ENCODE data around the gene C22orf42. TPM values are rescaled to one million over a fixed set of nuclear protein-coding genes. Genes with fewer than 3 reads are reported as not detected.
A peak's percentile ranks its signal among the peaks of the same experiment; 100 is the strongest.

The C22orf42 gene
- total RNA-seq, 1 experiment from 2014 or later = not detected

DNA sequence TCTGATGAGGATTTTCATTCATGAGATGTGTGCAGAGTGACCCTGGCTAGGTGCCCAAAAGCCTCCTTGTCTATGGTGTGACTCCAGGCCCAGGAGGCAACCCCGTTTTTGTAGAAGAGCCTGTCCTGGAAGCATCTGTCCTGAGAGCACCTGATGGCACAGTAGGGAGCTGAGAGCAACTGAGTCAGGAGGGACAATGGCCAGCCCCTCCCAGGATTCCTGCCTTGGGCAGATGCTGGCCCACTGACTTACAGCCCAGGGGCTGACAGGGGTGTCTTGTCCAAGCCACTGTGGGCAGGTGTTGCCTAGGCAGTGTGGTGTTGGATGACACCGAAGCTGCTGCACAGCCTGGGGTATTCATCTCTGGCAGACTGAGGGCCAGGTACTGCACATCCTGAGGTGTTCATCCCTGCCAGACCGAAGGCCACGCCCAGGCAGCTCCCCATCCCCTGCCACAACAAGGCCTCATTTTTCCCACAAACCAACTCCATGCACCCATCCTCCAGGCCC, 48.9 kb upstream of the C22orf42 start:
- H3K9me3 ChIP-seq (ENCODE audit: control insufficient read depth, low read depth, low read length) = no peaks in the 10 kb centered on the region
- no peak overlapping the region for H4K91ac ChIP-seq (ENCODE audit: insufficient read length, low read depth, low read length)
- no peaks in the 10 kb centered on the region; the same call in 1 of the 2 replicates for H3K4me1 ChIP-seq (ENCODE audit: insufficient read depth, low read length)
- TF ChIP-seq, protein P1, sequence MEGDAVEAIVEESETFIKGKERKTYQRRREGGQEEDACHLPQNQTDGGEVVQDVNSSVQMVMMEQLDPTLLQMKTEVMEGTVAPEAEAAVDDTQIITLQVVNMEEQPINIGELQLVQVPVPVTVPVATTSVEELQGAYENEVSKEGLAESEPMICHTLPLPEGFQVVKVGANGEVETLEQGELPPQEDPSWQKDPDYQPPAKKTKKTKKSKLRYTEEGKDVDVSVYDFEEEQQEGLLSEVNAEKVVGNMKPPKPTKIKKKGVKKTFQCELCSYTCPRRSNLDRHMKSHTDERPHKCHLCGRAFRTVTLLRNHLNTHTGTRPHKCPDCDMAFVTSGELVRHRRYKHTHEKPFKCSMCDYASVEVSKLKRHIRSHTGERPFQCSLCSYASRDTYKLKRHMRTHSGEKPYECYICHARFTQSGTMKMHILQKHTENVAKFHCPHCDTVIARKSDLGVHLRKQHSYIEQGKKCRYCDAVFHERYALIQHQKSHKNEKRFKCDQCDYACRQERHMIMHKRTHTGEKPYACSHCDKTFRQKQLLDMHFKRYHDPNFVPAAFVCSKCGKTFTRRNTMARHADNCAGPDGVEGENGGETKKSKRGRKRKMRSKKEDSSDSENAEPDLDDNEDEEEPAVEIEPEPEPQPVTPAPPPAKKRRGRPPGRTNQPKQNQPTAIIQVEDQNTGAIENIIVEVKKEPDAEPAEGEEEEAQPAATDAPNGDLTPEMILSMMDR (conservative IDR thresholded peaks at IDR 0.05) = no peak
- H3K9ac ChIP-seq (ENCODE audit: extremely low read depth, insufficient read length, low read length) = no peak overlapping the region
- no peak overlapping the region for H3K4me2 ChIP-seq (ENCODE audit: insufficient read depth, insufficient read length, low read length)
- no peak overlapping the region for H3K23ac ChIP-seq (ENCODE audit: insufficient read length, low read depth, low read length)
- Mint-ChIP-seq H3K36me3 (ENCODE audit: insufficient read depth in 1 of 3, low read depth in 3 of 3) (no peaks in the 10 kb centered on the region; a peak in 1 of 7 replicates), H3K4me1 (peaks cover 22 to 42% of the 10 kb centered on the region in 2 experiments), H3K4me3 (no peak overlapping the region), H3K27ac (peak overlapping the region in 1 of 3 experiments; percentile 67; a peak in 1 of 7 replicates), H3K9me3 (no peaks in the 10 kb centered on the region), H3K27me3 (ENCODE audit: low read depth) (peaks cover 74% of the 10 kb centered on the region)
- no peak overlapping the region for H2AK5ac ChIP-seq (ENCODE audit: insufficient read length, low read length)
- H4K8ac ChIP-seq (replicated peaks; ENCODE audit: insufficient read length, low read depth, low read length) = no peak overlapping the region
- H3K27me3 ChIP-seq (ENCODE audit: insufficient read depth, low read length) = peaks cover 6% of the 10 kb centered on the region; the same call in 1 of the 2 replicates
- no peak overlapping the region for H2BK120ac ChIP-seq (ENCODE audit: low read depth, low read length, poor library complexity, severe bottlenecking)
- no peak overlapping the region for H2BK5ac ChIP-seq (ENCODE audit: insufficient read length, low read length)
- H3K18ac ChIP-seq (ENCODE audit: insufficient read length, low read depth, low read length) = no peak overlapping the region
- H4K5ac ChIP-seq (ENCODE audit: insufficient read length, low read depth, low read length) = no peak overlapping the region
- no peaks in the 10 kb centered on the region for H3K79me1 ChIP-seq (ENCODE audit: insufficient read depth, low read depth, low read length, poor library complexity, severe bottlenecking)
- no peak overlapping the region for H2BK20ac ChIP-seq (ENCODE audit: low read depth, low read length, poor library complexity, severe bottlenecking)
- no peak overlapping the region for H2BK15ac ChIP-seq (ENCODE audit: low read depth, low read length)
- H3T11ph ChIP-seq (ENCODE audit: low read length) = no peak overlapping the region
- no peak overlapping the region for H2BK12ac ChIP-seq (ENCODE audit: insufficient read length, low read depth, low read length)
- H3K14ac ChIP-seq (ENCODE audit: insufficient read depth, low read length) = no peak overlapping the region
- no peak overlapping the region for H2AFZ ChIP-seq (ENCODE audit: low read length)
- H3K79me2 ChIP-seq (ENCODE audit: insufficient read depth, low read length) = no peaks in the 10 kb centered on the region
- no peak overlapping the region for H3K56ac ChIP-seq (ENCODE audit: insufficient read length, low read depth, low read length)
- DNase-seq = no peak
- H4K20me1 ChIP-seq (ENCODE audit: control insufficient read depth, insufficient read depth, insufficient read length) = no peaks in the 10 kb centered on the region
- no peak overlapping the region for H3K4ac ChIP-seq (ENCODE audit: low read depth, low read length)
- WGBS (ENCODE audit: extremely low coverage, insufficient read length, low lambda C conversion rate) = no CpG with 5 or more reads among the region's 4 CpGs
- H3K23me2 ChIP-seq (ENCODE audit: insufficient read length, low read depth, low read length, poor library complexity, severe bottlenecking) = peaks cover 13% of the 10 kb centered on the region
- H3K27ac ChIP-seq (ENCODE audit: insufficient read length, low read depth, low read length) = no peak overlapping the region

Measured in H9 (cell line).